HG03108 (cell line): Measurements from ENCODE around the gene FAM149B1.

ENCODE experiments used
- ATAC-seq: cut with Tn5 transposase; IDR thresholded peaks from one replicate; pipeline ENCODE4 v1.9.1; 2021; ENCODE audit warnings: moderate library complexity; ENCODE audit not compliant: unreplicated experiment

The FAM149B1 gene

DNA sequence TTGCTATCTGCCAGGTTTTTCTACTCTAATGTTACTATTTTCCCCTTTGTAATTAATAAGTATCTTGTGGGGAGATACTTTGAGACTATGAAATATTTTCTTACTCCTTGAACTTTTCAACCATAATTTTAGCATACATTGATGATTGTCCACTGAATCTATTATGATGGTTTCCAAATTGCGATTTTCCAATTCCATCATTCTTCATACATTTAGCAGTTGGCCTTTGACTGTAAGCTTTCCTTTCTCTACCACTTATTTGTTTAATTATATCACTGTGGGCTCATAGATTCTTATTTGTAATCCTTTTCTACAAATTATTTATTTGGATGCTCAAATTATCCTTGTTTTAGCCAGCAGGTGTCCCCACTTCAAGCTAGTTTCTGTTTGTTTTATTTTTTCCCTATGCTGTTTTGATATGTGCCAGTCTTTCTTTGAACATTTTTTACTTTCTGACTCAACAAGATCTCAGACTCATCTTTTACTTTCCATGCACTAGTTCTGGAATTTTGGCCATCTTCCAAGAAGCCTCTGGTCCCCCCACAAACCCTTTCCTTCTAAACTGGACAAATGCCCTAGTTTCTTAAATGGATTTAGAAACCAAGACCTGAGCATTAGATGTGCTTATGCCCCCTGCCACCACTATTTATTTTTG, 95.9 kb downstream of the FAM149B1 start:
- ATAC-seq: no peak

DNA sequence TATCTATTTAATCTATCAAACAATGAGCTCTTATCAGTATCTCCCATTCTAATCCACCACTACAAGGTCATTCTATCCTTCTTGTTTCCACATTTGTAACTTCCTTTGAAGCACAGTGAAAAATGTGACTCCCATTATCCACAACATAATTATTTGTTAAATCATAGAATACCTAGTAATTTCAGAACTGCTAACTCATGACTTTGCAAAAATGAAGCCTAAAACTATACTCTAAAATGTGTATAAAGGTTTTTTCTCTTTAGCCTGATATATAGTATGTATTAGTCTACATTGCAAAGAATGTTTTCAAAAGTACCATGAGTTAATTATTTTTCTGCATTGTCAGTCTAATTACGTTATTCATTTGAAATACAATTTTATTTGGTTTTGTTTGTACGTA, 96.5 kb downstream of the FAM149B1 start:
- ATAC-seq: no peak

DNA sequence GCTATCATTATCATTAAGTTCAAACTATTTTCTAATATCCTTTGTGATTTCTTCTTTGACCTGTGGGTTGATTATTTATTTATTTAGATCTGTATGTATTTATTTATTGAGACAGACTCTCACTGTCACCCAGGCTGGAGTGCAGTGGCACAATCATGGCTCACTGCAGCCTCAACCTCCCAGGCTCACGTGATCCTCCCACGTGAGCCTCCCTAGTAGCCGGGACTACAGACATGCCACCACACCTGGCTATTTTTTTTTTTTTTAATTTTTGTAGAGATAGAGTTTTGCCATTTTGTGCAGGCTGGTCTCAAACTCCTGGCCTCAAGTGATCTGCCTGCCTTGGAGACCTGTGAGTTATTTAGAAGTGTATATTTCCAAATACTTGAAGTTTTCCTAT, 113.2 kb downstream of the FAM149B1 start:
- ATAC-seq: no peak

DNA sequence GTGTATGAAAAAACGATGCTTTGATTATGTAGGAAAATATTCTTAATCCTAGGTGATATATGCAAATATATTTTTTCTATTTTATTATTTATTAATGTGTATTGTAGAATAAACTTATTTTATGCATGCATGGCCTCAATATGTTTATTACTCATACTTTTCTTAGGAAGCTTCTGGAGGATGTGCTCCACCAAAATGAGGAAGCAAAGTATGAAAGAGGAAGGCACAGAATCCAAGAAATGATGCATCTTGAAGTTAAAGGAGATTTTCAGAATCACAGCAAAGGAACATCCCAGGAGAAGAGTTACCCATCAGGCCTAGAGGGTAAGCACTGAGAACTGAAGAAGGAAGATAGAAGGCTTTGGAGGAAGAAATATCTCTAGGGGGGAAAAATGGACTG, 119.5 kb downstream of the FAM149B1 start:
- no peak for ATAC-seq

DNA sequence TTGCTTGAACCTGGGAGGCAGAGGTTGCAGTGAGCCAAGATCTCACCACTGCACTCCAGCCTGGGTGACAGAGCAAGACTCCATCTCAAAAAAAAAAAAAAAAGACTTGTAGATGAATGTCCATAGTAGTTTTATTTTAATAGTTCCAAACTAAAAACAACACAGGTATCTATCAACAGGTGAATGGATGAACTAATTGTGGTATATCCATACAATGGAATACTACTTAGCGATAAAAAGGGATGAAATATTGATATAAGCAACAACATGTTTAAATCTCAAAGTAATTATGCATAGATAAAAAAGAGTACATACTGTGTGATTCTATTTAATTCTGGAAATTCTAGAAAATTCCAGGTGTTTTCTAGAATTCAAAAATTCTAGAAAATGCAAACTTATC, 122.0 kb downstream of the FAM149B1 start:
- ATAC-seq: no peak

DNA sequence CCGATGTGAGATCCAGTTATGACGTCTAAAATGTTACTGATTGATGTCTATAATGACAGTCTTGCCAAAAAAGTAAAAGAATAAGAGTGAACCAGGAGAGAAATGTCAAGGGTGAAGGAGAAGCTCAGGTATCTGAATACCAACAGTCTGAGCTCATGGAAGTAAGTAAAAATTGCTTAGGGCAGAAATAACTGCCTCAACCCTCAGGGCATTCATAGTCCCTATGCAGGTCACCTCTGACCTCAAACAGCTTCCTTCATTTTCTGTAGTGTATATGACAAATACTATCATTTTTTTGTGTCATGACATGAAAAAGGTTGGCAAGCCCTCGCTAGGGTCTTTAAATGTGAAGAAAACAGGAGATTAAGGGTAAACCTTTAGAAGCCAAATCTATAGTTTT, 125.5 kb downstream of the FAM149B1 start:
- ATAC-seq: no peak
